Mucosa of rectum (tissue), 2 donors: ENCODE results near the gene DYRK3.
A peak's percentile ranks its signal among the peaks of the same experiment; 100 is the strongest.

Experiments used
- H3K27ac ChIP-seq, 2 donors: one replicate each; pipeline ENCODE4 v1.7.0; 2013; ENCODE audit warnings: inconsistent platforms in 2 of 2, low read depth in 2 of 2, low read length in 2 of 2
- H3K27me3 ChIP-seq, 2 donors: one replicate each; pipeline ENCODE4 v1.7.0; 2013; ENCODE audit warnings: low read length in 2 of 2; ENCODE audit not compliant: control insufficient read depth in 2 of 2, insufficient read depth in 2 of 2
- H3K36me3 ChIP-seq, 2 donors: one replicate each; pipeline ENCODE4 v1.7.0; 2013; ENCODE audit warnings: low read length in 2 of 2; ENCODE audit not compliant: control insufficient read depth in 2 of 2, insufficient read depth in 2 of 2
- H3K4me1 ChIP-seq, 2 donors: one replicate each; pipeline ENCODE4 v1.7.0; 2013; ENCODE audit warnings: low read length in 2 of 2, mild to moderate bottlenecking in 1 of 2; ENCODE audit not compliant: control insufficient read depth in 2 of 2, insufficient read depth in 2 of 2
- H3K4me3 ChIP-seq, 2 donors: one replicate each; pipeline ENCODE4 v1.7.0; 2013; ENCODE audit warnings: low read length in 2 of 2
- H3K9ac ChIP-seq, 2 donors: one replicate each; pipeline ENCODE4 v1.7.0; 2013; ENCODE audit warnings: low read length in 2 of 2, low read depth in 1 of 2, mild to moderate bottlenecking in 1 of 2
- H3K9me3 ChIP-seq, 2 donors: one replicate each; pipeline ENCODE4 v1.7.0; 2013; ENCODE audit warnings: low read length in 2 of 2; ENCODE audit not compliant: control insufficient read depth in 2 of 2
- donor health status: healthy.
- donor health status: Normal muscosa, but diverticular disease.

Gene DYRK3

DNA sequence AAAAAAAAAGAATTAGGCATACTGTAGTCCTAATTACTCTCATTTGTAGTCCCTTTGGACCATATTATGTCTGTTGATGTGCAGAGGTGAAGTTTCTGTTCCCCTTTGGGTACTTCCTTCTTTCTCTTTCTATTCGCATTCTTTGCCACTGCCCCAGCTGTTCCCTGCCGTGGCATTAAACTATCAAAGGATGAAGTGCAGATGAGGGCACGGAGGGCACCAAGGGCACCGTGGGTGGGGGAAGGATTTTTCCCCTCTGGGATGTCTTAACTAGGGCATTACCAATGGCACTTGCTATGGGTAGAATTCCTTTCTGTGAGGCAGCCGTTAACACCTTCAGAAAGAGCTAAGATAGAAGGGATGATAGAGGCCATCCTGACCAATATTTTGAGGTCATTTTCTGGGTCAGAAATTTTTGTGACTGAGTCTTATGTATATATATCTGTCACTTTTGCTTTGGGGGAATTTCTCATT is 44.4 kb downstream of the DYRK3 start:
- no peak overlapping the region for H3K27ac ChIP-seq
- H3K4me3 ChIP-seq, result no peak overlapping the region
- no peaks in the 10 kb centered on the region for H3K9me3 ChIP-seq
- H3K27me3 ChIP-seq, result no peaks in the 10 kb centered on the region
- H3K36me3 ChIP-seq, result no peaks in the 10 kb centered on the region
- no peak overlapping the region for H3K9ac ChIP-seq
- H3K4me1 ChIP-seq, result peaks cover 20 to 28% of the 10 kb centered on the region in 2 donors

DNA sequence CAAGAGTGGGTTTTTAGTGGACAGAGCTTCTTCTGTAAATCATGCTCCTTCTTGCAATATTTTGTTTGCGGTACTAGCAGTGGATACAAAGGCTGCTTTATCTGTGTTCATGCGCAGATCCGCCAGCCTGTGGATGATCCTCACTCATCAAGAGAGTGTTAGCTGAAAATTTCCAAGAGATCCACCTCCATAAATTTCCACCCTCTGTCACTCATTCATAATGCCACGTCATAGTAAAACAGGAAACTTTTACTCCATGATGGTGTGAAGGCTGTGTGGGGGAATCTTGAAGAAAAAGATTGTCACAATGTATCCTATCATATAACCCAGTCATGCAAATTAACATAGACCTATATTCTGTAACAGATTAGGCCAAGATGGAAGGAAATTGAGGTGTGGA is 44.9 kb downstream of the DYRK3 start:
- Histone ChIP-seq H3K27ac (no peak overlapping the region), H3K4me1 (peaks cover 16 to 23% of the 10 kb centered on the region in 2 donors), H3K4me3 (no peak overlapping the region), H3K9ac (no peak overlapping the region), H3K9me3 (no peaks in the 10 kb centered on the region), H3K27me3 (no peaks in the 10 kb centered on the region), H3K36me3 (no peaks in the 10 kb centered on the region)

DNA sequence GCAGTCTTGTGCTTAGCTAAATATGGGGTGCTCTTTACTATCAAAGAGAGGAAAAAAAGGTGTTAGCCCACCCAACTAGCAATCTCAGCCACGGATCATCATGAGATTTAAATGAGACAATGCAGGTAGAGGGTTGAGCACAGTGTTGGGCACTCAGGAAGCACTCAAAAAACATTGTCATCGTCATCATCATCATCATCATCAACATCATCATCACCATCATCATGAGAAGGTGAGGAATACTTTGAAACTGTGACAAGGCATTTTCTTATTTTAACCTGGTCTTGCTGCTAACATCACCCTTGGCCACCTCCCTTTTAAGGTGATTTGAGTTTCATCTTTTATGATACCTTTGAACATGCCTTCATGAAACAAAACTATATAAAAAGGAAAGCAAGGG is 46.0 kb downstream of the DYRK3 start:
- H3K27ac ChIP-seq, result no peak overlapping the region
- no peaks in the 10 kb centered on the region for H3K27me3 ChIP-seq
- no peaks in the 10 kb centered on the region for H3K9me3 ChIP-seq
- H3K9ac ChIP-seq, result no peak overlapping the region
- no peaks in the 10 kb centered on the region for H3K36me3 ChIP-seq
- peaks cover 16 to 22% of the 10 kb centered on the region in 2 donors for H3K4me1 ChIP-seq
- no peak overlapping the region for H3K4me3 ChIP-seq

DNA sequence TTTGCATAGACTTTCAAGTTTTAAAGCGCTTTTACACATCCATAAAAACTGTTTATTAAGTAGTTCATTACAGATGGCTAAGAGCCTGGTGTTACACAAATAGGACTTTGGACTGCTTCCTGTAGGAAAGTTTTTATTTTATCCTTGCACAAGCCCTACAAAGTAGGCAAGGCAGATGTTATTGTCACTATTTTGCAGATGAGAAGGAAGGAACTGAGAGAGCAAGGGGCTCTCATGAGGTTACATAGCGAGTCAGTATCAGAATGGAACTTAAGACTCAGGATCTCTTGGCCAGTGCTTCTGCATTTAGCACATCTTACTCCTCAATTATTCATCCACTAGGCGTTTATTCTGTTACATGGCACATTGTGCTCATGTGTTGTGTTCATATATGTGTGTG is 46.8 kb downstream of the DYRK3 start:
- H3K9me3 ChIP-seq, result no peaks in the 10 kb centered on the region
- no peaks in the 10 kb centered on the region for H3K36me3 ChIP-seq
- peaks cover 19 to 30% of the 10 kb centered on the region in 2 donors for H3K4me1 ChIP-seq
- no peak overlapping the region for H3K4me3 ChIP-seq
- H3K9ac ChIP-seq, result no peak overlapping the region
- peak overlapping the region in 1 of 2 donors; percentile 41 for H3K27ac ChIP-seq
- H3K27me3 ChIP-seq, result no peaks in the 10 kb centered on the region

DNA sequence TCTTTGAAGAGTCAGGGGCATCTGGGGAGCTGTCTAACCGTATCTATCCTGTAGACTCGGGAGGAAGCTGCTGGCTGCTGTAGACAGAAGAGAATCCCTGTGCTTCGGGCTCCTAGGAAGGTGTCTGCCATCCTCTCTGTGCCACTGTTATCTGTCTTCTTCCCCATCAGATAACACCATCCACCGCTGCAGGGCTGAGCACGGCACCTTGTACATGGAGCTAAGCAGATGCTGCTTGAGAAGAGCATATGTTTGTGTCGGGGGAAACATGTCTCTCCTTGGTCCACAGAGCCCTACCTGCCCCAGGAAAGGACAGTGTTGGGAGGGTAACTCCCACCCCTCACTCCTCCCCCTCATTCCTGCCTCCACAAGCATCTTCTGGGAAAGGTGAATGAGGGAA is 48.0 kb downstream of the DYRK3 start:
- Histone ChIP-seq H3K27me3 (no peaks in the 10 kb centered on the region), H3K4me3 (no peak overlapping the region), H3K27ac (no peak overlapping the region), H3K4me1 (peaks cover 30 to 38% of the 10 kb centered on the region in 2 donors), H3K9ac (no peak overlapping the region), H3K9me3 (no peaks in the 10 kb centered on the region), H3K36me3 (no peaks in the 10 kb centered on the region)

DNA sequence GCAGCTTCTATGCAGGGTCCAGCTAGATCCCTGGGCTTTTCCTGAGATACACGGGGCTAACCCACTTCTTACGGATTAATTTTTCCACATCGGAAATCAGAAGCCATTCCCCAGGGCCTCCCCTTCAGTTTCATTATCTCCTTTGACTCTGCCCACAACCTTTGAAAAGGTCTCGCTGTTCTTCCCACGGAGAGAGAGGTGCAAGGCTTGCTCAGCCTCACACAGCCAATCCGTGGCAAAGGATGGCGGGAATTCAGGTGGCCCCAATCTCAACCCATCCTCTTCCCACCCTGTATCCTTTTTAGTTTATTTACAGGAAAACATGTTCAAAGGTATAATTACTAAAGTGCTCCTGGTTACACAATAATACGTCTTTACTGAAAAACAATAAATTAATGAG is 48.7 kb downstream of the DYRK3 start:
- Histone ChIP-seq H3K4me1 (peaks cover 29 to 37% of the 10 kb centered on the region in 2 donors), H3K4me3 (peak overlapping the region in 1 of 2 donors; percentile 79), H3K9me3 (no peaks in the 10 kb centered on the region), H3K27me3 (no peaks in the 10 kb centered on the region), H3K9ac (no peak overlapping the region), H3K27ac (no peak overlapping the region), H3K36me3 (no peaks in the 10 kb centered on the region)

DNA sequence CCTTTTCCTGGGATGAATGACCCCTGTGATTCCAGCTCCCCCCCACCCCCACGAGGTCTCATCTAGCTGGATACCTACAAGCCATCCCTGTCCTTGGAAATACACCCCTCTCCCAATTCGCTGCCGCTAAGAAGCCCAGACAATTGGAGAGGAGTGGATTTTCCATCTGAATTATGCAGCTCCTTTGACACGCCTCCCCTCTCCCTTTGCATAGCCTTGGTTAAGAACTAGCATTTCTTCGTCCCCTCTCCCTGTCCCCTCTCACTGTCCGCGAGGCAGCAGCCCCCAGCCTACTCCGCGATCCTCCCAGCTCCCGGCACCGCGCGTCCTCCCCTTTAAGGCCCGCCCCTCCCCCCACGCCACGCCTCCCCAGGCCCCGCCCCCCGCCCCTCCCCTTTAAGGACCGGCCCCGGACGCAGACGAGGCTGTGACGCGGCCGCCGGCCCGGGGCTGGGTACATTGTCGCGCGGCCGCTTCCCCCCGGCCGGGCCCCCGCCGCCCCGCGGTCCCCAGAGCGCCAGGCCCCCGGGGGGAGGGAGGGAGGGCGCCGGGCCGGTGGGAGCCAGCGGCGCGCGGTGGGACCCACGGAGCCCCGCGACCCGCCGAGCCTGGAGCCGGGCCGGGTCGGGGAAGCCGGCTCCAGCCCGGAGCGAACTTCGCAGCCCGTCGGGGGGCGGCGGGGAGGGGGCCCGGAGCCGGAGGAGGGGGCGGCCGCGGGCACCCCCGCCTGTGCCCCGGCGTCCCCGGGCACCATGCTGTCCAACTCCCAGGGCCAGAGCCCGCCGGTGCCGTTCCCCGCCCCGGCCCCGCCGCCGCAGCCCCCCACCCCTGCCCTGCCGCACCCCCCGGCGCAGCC is 49.4 kb downstream of the DYRK3 start, which contains the start of gene MAPKAPK2:
Gene MAPKAPK2, plus strand, starts transcription at position 428 of the 856 bp plus-strand sequence. Its CDS starts 325 bp downstream, at position 753.
- Histone ChIP-seq H3K4me1 (peaks cover 27 to 36% of the 10 kb centered on the region in 2 donors), H3K27ac (peak within 1 kb of the TSS; percentile 92 to 93), H3K9me3 (no peaks in the 10 kb centered on the region), H3K36me3 (no peaks in the 10 kb centered on the region), H3K27me3 (no peaks in the 10 kb centered on the region), H3K4me3 (peak within 1 kb of the TSS; percentile 79 to 95), H3K9ac (peak within 1 kb of the TSS; percentile 86 to 94)

DNA sequence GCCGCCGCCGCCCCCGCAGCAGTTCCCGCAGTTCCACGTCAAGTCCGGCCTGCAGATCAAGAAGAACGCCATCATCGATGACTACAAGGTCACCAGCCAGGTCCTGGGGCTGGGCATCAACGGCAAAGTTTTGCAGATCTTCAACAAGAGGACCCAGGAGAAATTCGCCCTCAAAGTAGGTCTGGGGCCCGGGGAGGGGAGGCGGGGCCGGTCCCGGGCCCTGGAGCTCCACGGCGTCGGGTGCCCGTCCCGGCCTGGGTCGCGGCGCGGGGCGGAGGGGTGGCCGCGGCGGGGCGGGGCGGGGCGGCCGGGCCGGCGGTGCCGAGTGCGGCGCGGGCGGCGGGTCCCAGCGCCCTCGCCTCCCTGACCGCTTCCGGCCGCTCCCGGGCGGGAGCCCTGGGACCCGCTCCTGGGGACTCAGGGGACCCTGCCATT is 50.0 kb downstream of the DYRK3 start:
- Histone ChIP-seq H3K4me3 (peak overlapping the region; percentile 79 to 95), H3K36me3 (no peaks in the 10 kb centered on the region), H3K9ac (peak overlapping the region; percentile 86 to 94), H3K27ac (peak overlapping the region; percentile 92 to 93), H3K9me3 (no peaks in the 10 kb centered on the region), H3K4me1 (peaks cover 27 to 36% of the 10 kb centered on the region in 2 donors), H3K27me3 (no peaks in the 10 kb centered on the region)

DNA sequence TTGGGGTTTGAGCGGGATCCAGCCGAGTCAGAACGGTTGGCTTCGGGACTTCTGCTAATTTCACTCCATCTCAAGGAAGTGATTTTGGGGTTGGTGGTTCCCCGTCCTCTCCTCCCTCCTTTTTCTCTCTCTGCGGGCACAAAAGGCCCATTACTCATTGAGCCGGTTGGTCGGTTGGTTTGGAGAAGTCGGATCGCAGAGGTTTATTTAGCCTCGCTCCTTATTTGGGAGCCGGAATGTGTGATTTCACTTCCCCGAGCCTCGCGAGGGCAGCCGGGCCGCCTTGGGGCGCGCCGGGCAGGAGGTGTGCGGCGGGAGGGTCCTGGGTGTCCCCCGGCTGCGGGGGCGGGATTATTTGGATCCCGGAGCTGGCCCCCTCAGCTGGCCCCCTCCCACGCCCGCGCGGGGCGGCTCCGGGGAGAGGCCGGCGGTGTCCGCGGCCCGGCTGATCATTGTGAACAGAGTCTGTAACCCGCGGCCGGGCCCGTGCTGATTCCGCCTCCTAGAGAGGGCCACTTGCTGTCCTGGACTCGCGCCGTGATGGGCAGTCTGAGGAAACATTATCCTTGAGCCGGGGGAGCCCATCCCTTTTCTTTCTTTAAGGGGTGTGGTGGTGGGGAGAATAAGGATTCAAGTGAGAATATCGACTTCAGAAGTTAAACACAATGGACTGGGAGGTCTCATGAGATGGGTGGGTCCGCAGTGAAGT is 50.6 kb downstream of the DYRK3 start:
- Histone ChIP-seq H3K4me3 (peak overlapping the region; percentile 79 to 95), H3K27me3 (no peaks in the 10 kb centered on the region), H3K4me1 (peaks cover 27 to 36% of the 10 kb centered on the region in 2 donors), H3K9ac (peak overlapping the region; percentile 86 to 94), H3K27ac (peak overlapping the region; percentile 92 to 93), H3K9me3 (no peaks in the 10 kb centered on the region), H3K36me3 (no peaks in the 10 kb centered on the region)
